Stimulated activated CD4-positive, alpha-beta T cell treated with anti-CD3 and anti-CD28 coated beads, Interleukin-15, amount 100 ng/mL, for 24 hours (primary cell): ENCODE measurements around the gene MYBPH.

ENCODE experiments used
- DNase-seq: peaks from one replicate; pipeline ENCODE4 v3.0.0-alpha.2; 2020

Gene MYBPH

GRCh38 chr1:203126866-203127665 is 48.6 kb downstream of the MYBPH start:
- DNase-seq = no peak

GRCh38 chr1:203126151-203126865 is 49.3 kb downstream of the MYBPH start:
- DNase-seq = no peak

GRCh38 chr1:203124546-203125317 is 50.9 kb downstream of the MYBPH start:
- no peak for DNase-seq

- DNase-seq = no peak
These were observed 51.6 kb downstream of the MYBPH start for GRCh38 chr1:203124011-203124410.

- DNase-seq = no peak
These were observed 53.5 kb downstream of the MYBPH start for GRCh38 chr1:203122159-203122558.

- DNase-seq = no peak
These were observed 54.2 kb downstream of the MYBPH start for GRCh38 chr1:203121186-203122015.

GRCh38 chr1:203120325-203121153 is 55.1 kb downstream of the MYBPH start:
- no peak for DNase-seq
